IMR-90 (cell line): Measurements from ENCODE around the gene MYBPHL.

ENCODE experiments used
- BHLHE40 ChIP-seq: fragments of 150-350 bp; IDR thresholded peaks from 2 replicates; pipeline ENCODE4 v1.6.1; 2016; ENCODE audit warnings: mild to moderate bottlenecking, low read depth, low read length
- CEBPB ChIP-seq: IDR thresholded peaks from 2 replicates; pipeline ENCODE4 v1.6.1; 2012; ENCODE audit warnings: low read depth, low read length, improper control_type of control experiment
- CHD1 ChIP-seq: IDR thresholded peaks from 2 replicates; pipeline ENCODE4 v1.6.1; 2012; ENCODE audit warnings: low read depth, low read length, improper control_type of control experiment
- FOS ChIP-seq: fragments of 150-350 bp; IDR thresholded peaks from 2 replicates; pipeline ENCODE4 v1.6.1; 2016; ENCODE audit warnings: low read depth, low read length
- MAFK ChIP-seq: IDR thresholded peaks from 2 replicates; pipeline ENCODE4 v1.6.1; 2012; ENCODE audit warnings: low read depth, low read length, improper control_type of control experiment
- NFE2L2 ChIP-seq: fragments of 150-350 bp; IDR thresholded peaks from 2 replicates; pipeline ENCODE4 v1.6.1; 2016; ENCODE audit warnings: low read depth, mild to moderate bottlenecking, low read length
- POLR2A ChIP-seq: IDR thresholded peaks from 2 replicates; pipeline ENCODE4 v1.6.1; 2012; ENCODE audit warnings: mild to moderate bottlenecking, low read depth, low read length
- RAD21 ChIP-seq: IDR thresholded peaks from 2 replicates; pipeline ENCODE4 v1.6.1; 2012; ENCODE audit warnings: low read length, improper control_type of control experiment
- RCOR1 ChIP-seq: IDR thresholded peaks from 2 replicates; pipeline ENCODE4 v1.6.1; 2012; ENCODE audit warnings: mild to moderate bottlenecking, low read length, improper control_type of control experiment; ENCODE audit not compliant: insufficient replicate concordance
- RFX5 ChIP-seq: IDR thresholded peaks from 2 replicates; pipeline ENCODE4 v1.8.0; 2012; ENCODE audit warnings: low read depth, mild to moderate bottlenecking, low read length, moderate library complexity
- TF ChIP-seq, protein P1 (sequence below): conservative IDR thresholded peaks from 2 replicates; pipeline ENCODE4 v1.5.1; 2012; ENCODE audit warnings: mild to moderate bottlenecking, low read depth, low read length, improper control_type of control experiment
- TF ChIP-seq, protein P2 (sequence below): fragments of 150-350 bp; IDR thresholded peaks from 2 replicates; pipeline ENCODE4 v1.6.1; 2017; ENCODE audit warnings: mild to moderate bottlenecking, antibody characterized with exemption, low read length, low read depth
- TF ChIP-seq, protein P3 (sequence below): fragments of 150-350 bp; IDR thresholded peaks from 2 replicates; pipeline ENCODE4 v1.6.1; 2016; ENCODE audit warnings: low read depth, mild to moderate bottlenecking, low read length, moderate library complexity, borderline replicate concordance

DNA sequence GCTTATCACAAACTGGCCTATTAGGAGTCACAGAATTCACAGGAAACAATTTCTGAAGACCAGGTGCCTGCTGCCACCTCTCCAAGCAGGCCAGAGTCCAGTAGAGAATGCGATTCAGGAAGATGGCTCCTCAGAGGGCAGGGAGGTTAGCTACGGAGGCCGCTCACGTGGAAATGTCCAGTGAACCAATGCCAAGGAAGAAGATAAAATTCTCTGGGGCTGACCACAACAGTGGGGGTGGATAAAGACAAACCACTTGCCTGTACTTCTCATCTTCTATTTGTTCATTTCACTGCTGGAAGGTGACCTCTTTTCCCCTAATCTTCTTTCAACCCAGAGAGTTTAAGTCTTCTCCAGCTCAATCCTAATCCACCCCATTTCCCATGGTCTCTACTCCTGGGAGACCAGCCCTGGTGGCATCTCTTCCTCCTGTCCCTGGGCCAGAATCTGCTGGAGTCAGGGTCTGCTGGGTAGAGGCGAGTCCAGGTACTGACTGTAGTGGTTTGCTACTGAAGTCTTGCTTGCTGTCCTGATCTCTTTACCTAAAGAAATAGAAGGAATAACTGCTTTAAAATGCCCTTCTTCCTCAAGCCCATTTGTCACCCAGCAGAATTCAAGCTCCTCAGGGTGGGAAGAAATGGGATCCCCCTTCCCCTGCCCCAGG lies 27.1 kb downstream of the MYBPHL start:
- TF ChIP-seq, protein P1, sequence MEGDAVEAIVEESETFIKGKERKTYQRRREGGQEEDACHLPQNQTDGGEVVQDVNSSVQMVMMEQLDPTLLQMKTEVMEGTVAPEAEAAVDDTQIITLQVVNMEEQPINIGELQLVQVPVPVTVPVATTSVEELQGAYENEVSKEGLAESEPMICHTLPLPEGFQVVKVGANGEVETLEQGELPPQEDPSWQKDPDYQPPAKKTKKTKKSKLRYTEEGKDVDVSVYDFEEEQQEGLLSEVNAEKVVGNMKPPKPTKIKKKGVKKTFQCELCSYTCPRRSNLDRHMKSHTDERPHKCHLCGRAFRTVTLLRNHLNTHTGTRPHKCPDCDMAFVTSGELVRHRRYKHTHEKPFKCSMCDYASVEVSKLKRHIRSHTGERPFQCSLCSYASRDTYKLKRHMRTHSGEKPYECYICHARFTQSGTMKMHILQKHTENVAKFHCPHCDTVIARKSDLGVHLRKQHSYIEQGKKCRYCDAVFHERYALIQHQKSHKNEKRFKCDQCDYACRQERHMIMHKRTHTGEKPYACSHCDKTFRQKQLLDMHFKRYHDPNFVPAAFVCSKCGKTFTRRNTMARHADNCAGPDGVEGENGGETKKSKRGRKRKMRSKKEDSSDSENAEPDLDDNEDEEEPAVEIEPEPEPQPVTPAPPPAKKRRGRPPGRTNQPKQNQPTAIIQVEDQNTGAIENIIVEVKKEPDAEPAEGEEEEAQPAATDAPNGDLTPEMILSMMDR = no peak
- no peak for TF ChIP-seq RFX5
- TF ChIP-seq, protein P2, sequence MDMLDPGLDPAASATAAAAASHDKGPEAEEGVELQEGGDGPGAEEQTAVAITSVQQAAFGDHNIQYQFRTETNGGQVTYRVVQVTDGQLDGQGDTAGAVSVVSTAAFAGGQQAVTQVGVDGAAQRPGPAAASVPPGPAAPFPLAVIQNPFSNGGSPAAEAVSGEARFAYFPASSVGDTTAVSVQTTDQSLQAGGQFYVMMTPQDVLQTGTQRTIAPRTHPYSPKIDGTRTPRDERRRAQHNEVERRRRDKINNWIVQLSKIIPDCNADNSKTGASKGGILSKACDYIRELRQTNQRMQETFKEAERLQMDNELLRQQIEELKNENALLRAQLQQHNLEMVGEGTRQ = no peak
- TF ChIP-seq POLR2A = no peak
- no peak for TF ChIP-seq RCOR1
- TF ChIP-seq MAFK = no peak
- no peak for TF ChIP-seq CHD1
- no peak for TF ChIP-seq BHLHE40
- no peak for TF ChIP-seq CEBPB
- TF ChIP-seq NFE2L2 = no peak
- TF ChIP-seq FOS = no peak
- TF ChIP-seq RAD21 = no peak
- TF ChIP-seq, protein P3, sequence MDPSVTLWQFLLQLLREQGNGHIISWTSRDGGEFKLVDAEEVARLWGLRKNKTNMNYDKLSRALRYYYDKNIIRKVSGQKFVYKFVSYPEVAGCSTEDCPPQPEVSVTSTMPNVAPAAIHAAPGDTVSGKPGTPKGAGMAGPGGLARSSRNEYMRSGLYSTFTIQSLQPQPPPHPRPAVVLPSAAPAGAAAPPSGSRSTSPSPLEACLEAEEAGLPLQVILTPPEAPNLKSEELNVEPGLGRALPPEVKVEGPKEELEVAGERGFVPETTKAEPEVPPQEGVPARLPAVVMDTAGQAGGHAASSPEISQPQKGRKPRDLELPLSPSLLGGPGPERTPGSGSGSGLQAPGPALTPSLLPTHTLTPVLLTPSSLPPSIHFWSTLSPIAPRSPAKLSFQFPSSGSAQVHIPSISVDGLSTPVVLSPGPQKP = no peak
